H54 (cell line): ENCODE data around the gene ZDHHC11B.

Experiments
- DNase-seq: peaks from one replicate; pipeline ENCODE4 v3.0.0; 2011; ENCODE audit warnings: low spot score, mixed read lengths; ENCODE audit not compliant: insufficient read length
- FAIRE-seq: peaks from 3 replicates; lab custom pipeline; 2011; peaks lifted over from hg19 to GRCh38; lab: Jason Lieb, UNC
- POLR2A ChIP-seq: IDR thresholded peaks from 2 replicates; pipeline ENCODE4 v1.6.1; 2011; ENCODE audit warnings: low read depth, mild to moderate bottlenecking, low read length

The ZDHHC11B gene

GRCh38 chr5:677131-678101 lies 107.1 kb downstream of the ZDHHC11B start:
- FAIRE-seq (no peak), DNase-seq (no peak)
- no peak for TF ChIP-seq POLR2A

- DNase-seq (no peak), FAIRE-seq (no peak)
- TF ChIP-seq POLR2A, result 0 out of 2 replicates have a peak, but pooled peaks have one; percentile 14
These were observed 107.8 kb downstream of the ZDHHC11B start for GRCh38 chr5:676699-677076.

GRCh38 chr5:675871-676698 lies 108.4 kb downstream of the ZDHHC11B start:
- TF ChIP-seq POLR2A, result no peak
- DNase-seq (no peak), FAIRE-seq (no peak)

DNA sequence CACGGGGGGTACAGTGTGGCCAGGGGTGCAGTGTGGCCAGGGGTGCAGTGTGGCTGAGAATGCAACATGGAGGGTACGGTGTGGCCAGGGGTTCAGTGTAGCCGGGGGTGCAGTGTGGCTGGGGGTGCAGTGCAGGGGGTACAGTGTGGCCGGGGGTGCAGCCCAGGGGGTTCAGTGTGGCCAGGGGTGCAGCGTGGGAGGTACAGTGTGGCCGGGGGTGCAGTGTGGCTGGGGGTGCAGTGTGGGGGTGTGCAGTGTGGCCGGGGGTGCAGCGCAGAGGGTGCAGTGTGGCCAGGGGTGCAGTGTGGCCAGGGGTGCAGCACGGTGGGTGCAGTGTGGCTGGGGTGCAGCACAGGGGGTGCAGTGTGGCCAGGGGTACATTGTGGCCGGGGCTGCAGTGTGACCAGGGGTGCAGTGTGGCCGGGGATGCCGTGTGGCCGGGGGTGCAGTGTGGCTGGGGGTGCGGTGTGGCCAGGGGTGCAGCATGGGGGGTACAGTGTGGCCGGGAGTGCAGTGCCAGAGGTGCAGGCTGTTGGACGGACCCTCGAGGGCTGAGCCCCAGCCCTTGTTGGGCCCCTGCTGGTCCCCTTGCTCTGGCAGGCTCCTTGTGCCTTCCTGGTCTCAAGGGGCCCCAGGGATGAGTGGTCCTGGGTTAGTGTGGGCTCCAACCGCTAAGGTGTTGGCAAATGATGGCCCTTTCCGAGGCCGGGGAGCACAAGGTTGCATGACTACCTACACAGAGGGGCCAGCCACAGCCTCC lies 109.2 kb downstream of the ZDHHC11B start:
- no peak; the same call in 1 of the 2 replicates for TF ChIP-seq POLR2A
- DNase-seq (no peak), FAIRE-seq (no peak)

DNA sequence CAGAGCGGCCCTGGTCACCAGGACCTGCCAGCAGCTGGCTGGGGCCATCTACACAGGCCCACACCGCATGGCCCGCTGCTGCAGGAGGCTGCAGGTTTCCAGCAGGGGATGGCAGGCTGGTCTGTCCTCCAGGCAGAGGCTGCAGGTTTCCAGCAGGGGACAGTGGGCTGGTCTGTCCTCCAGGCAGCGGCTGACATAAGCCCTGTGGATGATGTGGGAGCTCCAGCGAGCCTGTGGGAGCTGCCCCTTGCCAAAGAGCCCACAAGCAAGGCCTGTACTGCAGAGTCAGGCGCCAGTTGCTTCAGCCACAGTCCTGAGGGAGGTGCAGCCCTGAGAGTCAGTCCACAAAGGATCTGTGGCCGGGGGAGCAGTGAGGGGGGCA lies 109.9 kb downstream of the ZDHHC11B start:
- no peak for DNase-seq
- no peak for FAIRE-seq
- no peak for TF ChIP-seq POLR2A

- TF ChIP-seq POLR2A, result no peak
- FAIRE-seq (no peak), DNase-seq (no peak)
These were observed 110.5 kb downstream of the ZDHHC11B start for GRCh38 chr5:673831-674629.

DNA sequence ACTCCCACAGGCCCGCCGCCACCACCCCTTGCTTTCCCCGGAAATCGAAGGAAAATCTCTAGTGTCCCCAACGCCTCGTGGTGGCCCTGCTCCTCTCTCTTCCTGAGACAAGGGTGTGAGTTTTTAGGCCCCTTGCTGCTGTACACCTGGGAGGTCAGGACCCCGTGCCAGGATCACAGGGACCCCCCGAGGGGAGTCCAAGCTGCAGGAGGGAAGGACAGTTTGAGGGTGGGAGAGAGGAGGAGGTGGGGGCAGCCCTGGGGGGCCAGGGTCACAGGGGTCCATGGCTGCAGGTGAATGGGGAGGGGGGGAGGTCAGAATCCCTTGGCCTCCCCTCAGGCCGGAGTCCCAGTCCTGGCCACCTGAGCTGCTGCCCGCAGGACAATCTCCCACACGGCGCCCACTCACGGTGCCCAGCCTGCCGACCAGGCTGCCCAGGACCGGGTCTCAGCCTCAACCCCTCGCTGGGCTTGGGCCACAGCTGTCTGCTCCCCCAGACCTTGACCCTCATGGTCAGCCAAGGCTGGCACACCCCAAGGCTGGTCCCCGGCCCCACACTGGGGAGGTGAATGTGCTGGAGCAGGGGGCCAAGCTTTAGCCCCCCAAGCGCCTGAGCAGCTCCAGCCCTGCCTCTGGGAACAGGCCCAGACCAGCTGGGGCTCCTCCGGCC lies 111.2 kb downstream of the ZDHHC11B start:
- no peak for TF ChIP-seq POLR2A
- DNase-seq (no peak), FAIRE-seq (no peak)

GRCh38 chr5:672329-673160 lies 112.0 kb downstream of the ZDHHC11B start:
- peak; percentile 75 for DNase-seq
- FAIRE-seq, result no peak
- TF ChIP-seq POLR2A, result no peak

GRCh38 chr5:671459-672328 lies 112.8 kb downstream of the ZDHHC11B start:
- no peak for TF ChIP-seq POLR2A
- DNase-seq (peak; percentile 79), FAIRE-seq (no peak)

DNA sequence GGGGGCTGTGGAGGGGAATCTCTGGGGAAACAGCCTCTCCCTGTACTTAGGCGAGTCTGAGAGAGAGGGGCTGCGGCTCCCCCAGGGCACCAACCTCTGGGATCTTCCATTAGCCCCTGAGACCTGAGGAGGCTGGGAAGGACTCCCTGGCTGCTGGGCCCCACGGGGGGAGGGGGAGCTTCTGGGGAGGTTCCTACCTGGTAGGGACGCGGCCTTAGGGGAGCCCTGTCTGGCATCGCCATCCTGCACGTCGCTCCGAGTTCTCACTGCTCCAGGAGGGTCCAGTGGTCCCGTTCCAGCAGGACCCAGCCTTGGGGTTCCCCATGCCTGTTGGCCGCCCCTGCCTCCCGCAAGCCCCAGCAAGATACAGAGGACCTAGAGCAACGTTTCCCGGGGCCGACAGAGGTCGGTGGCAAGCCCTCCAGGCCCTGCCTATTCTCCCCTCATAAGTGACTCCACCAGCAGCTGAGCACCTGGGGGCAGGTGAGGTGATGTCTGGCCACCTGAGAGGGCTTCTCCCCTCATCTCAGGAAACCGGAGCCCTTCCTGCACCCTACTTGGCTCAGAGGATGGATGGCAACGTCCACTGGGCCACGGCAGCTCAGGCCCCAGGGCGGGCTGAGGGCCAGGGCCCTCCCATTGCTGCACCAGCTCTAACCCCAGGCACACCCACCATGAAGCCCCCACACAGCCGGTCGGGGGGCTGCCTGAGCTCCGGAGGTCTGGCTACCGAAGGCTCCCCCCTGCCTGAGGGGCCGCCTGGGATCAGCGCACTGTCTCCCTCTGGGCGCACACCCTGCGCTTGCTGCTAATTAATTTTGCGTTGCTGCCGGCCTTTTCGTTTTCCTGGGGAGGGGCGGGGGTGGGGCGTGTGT lies 113.9 kb downstream of the ZDHHC11B start:
- DNase-seq (no peak), FAIRE-seq (no peak)
- TF ChIP-seq POLR2A, result no peak
